Activated T-helper 1 cell treated with anti-CD3 and anti-CD28 coated beads, Interleukin-2, amount 50 U/mL, for 16 hours (primary cell): ENCODE results near the gene RUNDC1.

ENCODE experiments used
- DNase-seq, 2 donors: peaks; one replicate each; pipeline ENCODE4 v3.0.0-alpha.2; 2020; ENCODE audit warnings: low read depth in 1 of 2, low spot score in 1 of 2

The RUNDC1 gene

GRCh38 chr17:43039646-43040045 lies 59.3 kb downstream of the RUNDC1 start:
- DNase-seq, result no peak

DNA sequence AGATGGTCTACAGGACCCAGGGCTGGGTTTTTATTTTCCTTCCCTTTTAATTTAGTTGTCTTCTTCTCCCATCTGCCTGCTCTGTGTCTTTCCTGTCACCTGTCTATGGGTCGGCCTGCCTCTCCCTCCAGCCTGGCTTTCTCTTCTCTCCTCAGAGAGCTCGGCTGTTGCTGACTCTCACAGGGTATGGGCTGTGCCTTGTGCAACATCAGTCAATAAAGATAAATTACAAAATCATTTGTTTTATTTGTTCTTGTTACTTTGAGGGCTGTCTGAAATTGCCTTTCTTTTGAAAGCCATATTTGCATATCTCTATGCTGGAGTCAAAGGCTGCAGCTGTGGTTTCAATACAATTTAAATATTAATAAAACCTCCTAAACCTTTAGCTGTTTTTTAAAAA lies 60.3 kb downstream of the RUNDC1 start:
- no peak for DNase-seq

DNA sequence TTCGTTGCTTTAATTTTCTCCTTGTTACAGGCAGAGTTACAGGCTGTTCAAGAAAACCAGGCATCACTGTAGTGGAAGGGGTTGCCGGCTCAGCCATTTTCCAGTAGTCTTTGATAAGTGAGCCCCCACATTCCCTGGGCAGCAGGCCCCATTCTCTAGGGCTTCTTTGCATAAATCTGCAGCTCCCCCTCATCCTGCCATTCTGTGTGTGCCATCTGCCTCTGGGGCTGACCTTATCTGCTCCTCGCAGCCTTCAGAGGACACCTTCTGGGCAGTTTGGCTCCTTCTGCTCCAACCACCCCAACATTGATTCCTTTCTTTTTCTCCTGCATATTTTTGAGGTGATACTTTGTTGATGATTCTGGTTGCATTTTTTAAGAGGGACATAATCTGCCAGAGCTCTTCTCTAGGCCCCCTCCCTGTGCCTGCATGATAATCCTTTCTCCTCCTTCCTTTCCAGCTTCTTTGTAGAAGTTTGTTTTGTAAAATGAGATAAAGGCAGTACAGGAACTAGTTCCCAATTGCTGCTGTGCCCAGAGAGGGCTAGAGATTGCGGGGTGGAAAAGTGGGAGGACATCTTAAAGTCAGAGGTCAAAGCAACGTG lies 61.8 kb downstream of the RUNDC1 start:
- no peak for DNase-seq
